ENCODE results near the gene CRTC1. TPM values are rescaled to one million over a fixed set of nuclear protein-coding genes. Genes with fewer than 3 reads are reported as not detected.
"Not testable (repeated sequence)": the region's sequence is repeated elsewhere in the genome, so short reads cannot be mapped to it uniquely, and the experiment has no call there.

The CRTC1 gene
- total RNA-seq, 1 donor from 2014 or later = 7.2 TPM

DNA sequence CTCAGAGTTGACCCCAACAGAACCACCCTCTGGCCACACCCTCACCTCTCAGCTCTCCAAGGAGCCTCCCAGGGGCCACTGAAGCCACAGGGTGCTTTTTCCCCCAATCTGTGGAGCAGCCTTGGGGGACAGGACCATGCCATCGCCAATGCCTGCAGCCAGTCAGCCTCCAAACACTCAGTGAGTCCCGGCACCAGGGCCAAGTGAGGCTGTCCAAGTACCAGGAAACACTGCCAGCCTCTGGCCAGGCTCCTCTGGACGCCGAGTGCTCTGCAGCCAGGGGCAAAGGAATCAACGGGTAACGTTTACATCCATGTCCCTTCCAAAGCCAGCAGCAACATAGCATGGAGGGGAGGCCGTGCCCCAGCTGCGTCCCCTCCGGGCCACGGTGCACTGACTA is 117.2 kb downstream of the CRTC1 start:
- peaks cover 9% of the 10 kb centered on the region for H3K27me3 Mint-ChIP-seq
- no peaks in the 10 kb centered on the region for H3K36me3 Mint-ChIP-seq (ENCODE audit: low read depth)
- DNase-seq = no peak
- intact Hi-C loops (cut with micrococcal nuclease) = no loop called here
- H3K4me1 Mint-ChIP-seq = no peaks in the 10 kb centered on the region
- H3K9me3 Mint-ChIP-seq = no peaks in the 10 kb centered on the region
- H3K27ac Mint-ChIP-seq = no peak overlapping the region
- no peak overlapping the region for H3K4me3 Mint-ChIP-seq

DNA sequence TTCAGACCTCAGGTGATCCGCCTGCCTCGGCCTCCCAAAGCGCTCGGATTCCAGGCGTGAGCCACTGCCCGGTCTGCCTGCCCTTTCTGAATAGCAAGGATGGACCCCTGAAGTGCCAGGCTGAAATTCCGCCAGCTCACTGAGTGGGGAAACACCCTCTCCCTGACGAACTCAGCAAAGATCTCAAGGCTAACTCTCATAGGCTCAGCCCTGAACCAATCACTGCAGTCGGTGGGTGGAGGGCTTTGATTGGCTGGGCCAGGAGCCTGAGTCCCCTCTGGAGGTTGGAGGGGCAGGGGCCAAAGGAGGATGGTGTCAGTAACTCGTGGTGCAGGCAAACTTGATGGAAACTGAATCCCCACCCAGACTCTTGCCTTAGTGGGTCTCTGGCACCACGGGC is 118.9 kb downstream of the CRTC1 start:
- DNase-seq = no peak
- H3K36me3 Mint-ChIP-seq (ENCODE audit: low read depth) = no peaks in the 10 kb centered on the region
- H3K27ac Mint-ChIP-seq = no peak overlapping the region
- H3K27me3 Mint-ChIP-seq = peaks cover 2% of the 10 kb centered on the region
- intact Hi-C loops (cut with micrococcal nuclease) = no loop called here
- H3K4me3 Mint-ChIP-seq = no peak overlapping the region
- H3K4me1 Mint-ChIP-seq = no peaks in the 10 kb centered on the region
- H3K9me3 Mint-ChIP-seq = no peaks in the 10 kb centered on the region

DNA sequence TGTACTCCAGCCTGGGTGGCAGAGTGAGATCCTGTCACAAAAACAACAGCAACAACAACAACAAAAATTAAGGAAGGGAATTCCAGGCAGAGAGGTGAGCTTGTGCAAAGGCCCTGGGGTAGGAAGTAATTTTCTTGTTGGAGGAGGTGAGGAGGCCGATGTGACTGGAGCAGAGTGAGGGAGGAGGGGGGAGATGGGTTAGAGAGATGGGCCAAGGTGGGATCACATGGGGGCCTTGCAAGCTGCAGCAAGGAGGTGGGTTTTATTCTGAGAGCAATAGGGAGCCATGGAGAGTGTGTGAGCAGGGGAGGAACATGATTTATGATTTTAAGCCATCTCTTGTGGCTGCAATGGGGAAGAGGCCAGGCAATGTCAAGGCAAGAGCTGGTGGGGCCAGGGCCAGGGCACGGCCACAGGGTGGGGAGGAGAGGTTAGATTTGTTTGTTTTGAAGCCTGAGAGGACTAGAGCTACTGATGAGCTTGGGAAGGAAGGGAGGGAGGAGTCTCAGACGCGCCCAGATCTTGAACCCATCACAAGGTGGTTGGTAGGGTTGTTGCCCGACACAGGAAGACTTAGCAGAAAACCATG is 120.2 kb downstream of the CRTC1 start:
- Mint-ChIP-seq H3K4me3 (no peak overlapping the region), H3K27ac (no peak overlapping the region), H3K4me1 (no peaks in the 10 kb centered on the region), H3K27me3 (no peaks in the 10 kb centered on the region), H3K36me3 (ENCODE audit: low read depth) (no peaks in the 10 kb centered on the region), H3K9me3 (no peaks in the 10 kb centered on the region)
- intact Hi-C loops (cut with micrococcal nuclease) = no loop called here
- no peak for DNase-seq

DNA sequence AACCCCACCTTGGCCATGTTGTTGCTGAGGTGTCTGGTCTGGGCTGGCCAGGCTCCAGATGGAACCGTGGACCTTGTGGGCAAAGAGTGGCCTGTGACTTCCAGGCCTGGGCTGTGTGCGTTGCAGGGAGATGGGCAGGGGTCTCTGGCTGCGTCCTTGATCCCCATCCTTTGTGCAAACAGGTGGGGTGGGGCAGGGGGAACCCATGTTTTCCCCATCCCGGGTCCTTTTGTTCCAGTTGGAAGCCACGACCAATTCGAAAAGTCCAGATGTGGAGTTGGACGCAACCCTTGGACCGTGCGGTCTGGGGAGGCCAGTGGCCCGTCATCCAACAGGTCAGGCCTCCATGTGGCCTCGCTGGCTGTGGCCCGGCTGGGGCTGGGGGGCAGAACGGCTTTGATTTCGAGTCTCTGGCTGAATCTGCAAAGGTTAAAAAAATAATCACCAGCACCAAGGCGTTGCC is 120.7 kb downstream of the CRTC1 start:
- Mint-ChIP-seq H3K4me1 (no peaks in the 10 kb centered on the region), H3K4me3 (no peak overlapping the region), H3K9me3 (no peaks in the 10 kb centered on the region), H3K36me3 (ENCODE audit: low read depth) (no peaks in the 10 kb centered on the region), H3K27ac (no peak overlapping the region), H3K27me3 (no peaks in the 10 kb centered on the region)
- intact Hi-C loops (cut with micrococcal nuclease) = no loop called here
- DNase-seq = no peak

DNA sequence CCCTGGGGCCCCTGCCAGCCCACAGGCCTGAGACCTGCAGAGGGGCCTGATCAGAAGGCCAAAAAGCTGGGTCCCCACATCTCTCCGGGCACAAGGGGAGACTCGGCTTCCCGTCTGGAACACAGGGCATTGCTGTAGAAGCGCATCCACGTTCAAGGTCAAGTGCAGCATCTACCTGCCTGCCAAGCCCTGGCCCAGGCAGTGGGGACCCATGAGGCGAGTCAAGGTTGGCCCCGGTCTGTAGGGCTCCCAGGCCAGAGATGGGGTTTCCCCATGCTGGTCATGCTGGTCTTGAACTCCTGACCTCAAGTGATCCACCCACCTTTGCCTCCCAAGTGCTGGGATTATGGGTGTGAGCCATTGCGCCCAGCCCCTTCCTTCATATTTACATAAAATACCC is 121.2 kb downstream of the CRTC1 start:
- no peak overlapping the region for H3K4me3 Mint-ChIP-seq
- no peak overlapping the region for H3K27ac Mint-ChIP-seq
- peaks cover 3% of the 10 kb centered on the region for H3K27me3 Mint-ChIP-seq
- intact Hi-C loops (cut with micrococcal nuclease) = no loop called here
- no peak for DNase-seq
- H3K9me3 Mint-ChIP-seq = no peaks in the 10 kb centered on the region
- H3K4me1 Mint-ChIP-seq = peaks cover 2% of the 10 kb centered on the region
- no peaks in the 10 kb centered on the region for H3K36me3 Mint-ChIP-seq (ENCODE audit: low read depth)

DNA sequence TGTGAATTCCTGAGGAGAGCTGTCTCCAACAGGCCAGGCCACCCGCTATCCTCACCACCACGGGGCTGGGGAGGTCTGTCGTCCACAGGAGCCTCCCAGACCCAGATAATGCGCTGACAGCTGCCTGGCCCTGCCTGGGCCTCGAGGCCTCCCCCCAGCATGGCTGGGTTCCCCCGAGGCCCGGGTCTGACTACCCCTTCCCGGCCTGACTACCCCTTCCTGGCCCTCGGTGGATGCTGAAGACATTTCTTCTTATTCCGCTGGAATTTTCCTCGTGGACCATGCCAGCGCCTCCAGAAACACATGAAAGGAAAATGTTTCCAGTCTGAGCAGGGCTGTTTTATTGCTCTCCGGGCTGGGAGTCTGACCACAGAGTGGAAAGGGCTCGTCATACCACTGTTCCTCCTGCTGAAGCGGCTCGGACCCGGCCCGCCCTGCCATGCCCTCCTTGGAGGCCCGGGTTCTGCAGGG is 124.4 kb downstream of the CRTC1 start:
- intact Hi-C loops (cut with micrococcal nuclease) = no loop called here
- Mint-ChIP-seq H3K36me3 (ENCODE audit: low read depth) (no peaks in the 10 kb centered on the region), H3K9me3 (no peaks in the 10 kb centered on the region)

DNA sequence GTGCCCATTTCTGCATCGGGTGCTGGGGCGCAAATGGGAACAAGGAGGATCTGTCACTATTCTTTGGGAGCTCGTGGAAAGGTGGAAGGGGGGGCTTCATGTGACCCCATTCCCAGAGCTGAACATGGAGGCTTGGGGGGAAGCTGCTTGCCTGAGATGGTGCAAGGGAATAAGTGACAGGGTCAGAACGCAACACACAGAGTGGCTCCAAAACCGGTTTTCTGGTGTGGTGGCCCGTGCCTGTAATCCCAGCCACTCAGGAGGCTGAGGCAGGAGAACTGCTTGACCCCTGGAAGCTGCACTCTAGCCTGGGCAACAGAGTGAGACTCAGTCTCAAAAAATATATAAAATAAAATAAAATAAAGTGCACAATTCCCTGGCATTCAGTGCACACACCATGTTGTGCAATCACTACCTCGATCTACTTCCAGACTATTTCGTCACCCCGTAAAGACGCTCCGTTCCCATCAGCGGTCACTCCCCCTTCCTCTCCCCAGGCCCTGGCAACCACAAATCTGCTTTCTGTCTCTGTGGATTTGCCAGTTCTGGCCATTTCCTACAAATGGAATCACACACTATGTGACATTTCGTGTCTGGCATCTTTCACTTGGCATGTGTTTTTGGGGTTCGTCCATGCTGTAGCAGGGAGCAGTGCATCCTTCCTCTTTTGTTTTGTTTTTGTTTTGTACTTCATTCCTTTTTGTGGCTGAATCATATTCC is 125.8 kb downstream of the CRTC1 start:
- H3K4me1 Mint-ChIP-seq = peaks cover 2% of the 10 kb centered on the region
- intact Hi-C loops (cut with micrococcal nuclease) = no loop called here
- no peak overlapping the region for H3K27ac Mint-ChIP-seq
- no peak for DNase-seq
- H3K36me3 Mint-ChIP-seq (ENCODE audit: low read depth) = no peaks in the 10 kb centered on the region
- H3K27me3 Mint-ChIP-seq = peaks cover 6% of the 10 kb centered on the region
- H3K9me3 Mint-ChIP-seq = no peaks in the 10 kb centered on the region
- no peak overlapping the region for H3K4me3 Mint-ChIP-seq

More for the DNA sequence above, 124.4 kb downstream of the CRTC1 start:
- Mint-ChIP-seq H3K27me3 (peaks cover 3% of the 10 kb centered on the region), H3K4me3 (no peak overlapping the region), H3K4me1 (peaks cover 2% of the 10 kb centered on the region), H3K27ac (no peak overlapping the region)
- DNase-seq = no peak

DNA sequence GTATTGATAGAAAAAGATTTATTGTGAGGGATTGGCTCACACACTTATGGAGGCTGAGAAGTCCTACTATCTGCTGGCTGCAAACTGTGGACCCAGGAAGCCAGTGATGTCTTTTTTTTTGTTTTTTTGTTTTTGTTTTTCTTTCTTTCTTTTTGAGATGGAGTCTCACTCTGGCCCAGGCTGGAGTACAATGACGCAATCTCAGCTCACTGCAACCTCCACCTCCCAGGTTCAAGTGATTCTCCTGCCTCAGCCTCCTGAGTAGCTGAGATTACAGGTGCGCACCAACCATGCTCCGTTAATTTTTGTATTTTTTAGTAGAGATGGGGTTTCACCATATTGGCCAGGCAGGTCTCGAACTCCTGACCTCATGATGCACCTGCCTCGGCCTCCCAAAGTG is 128.2 kb downstream of the CRTC1 start:
- H3K27me3 Mint-ChIP-seq; H3K27ac Mint-ChIP-seq; H3K9me3 Mint-ChIP-seq; H3K36me3 Mint-ChIP-seq (ENCODE audit: low read depth); H3K4me1 Mint-ChIP-seq; DNase-seq; intact Hi-C loops (cut with micrococcal nuclease); H3K4me3 Mint-ChIP-seq: not testable (repeated sequence)

DNA sequence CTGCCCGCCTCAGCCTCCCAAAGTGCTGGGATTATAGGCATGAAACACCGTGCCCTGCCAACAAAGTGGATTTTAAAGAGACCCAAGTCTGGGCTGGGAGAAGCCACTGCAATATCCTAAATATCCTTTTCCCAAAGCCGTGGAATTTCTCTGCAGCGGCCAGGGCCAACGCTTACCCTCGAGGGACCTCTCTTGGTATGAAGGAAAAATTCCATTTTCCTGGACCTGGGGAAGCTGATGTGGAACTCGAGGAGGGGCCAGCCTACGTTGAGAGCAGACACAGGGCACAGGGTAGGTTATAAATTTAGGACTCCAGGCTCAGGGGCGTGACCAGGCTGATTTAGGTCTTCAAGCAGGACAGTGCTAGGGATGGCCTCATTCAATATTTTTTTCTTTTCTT is 130.6 kb downstream of the CRTC1 start:
- H3K36me3 Mint-ChIP-seq (ENCODE audit: low read depth) = no peaks in the 10 kb centered on the region
- peaks cover 6% of the 10 kb centered on the region for H3K27me3 Mint-ChIP-seq
- no peaks in the 10 kb centered on the region for H3K9me3 Mint-ChIP-seq
- no peak for DNase-seq
- H3K27ac Mint-ChIP-seq = no peak overlapping the region
- intact Hi-C loops (cut with micrococcal nuclease) = no loop called here
- peaks cover 2% of the 10 kb centered on the region for H3K4me1 Mint-ChIP-seq
- no peak overlapping the region for H3K4me3 Mint-ChIP-seq

DNA sequence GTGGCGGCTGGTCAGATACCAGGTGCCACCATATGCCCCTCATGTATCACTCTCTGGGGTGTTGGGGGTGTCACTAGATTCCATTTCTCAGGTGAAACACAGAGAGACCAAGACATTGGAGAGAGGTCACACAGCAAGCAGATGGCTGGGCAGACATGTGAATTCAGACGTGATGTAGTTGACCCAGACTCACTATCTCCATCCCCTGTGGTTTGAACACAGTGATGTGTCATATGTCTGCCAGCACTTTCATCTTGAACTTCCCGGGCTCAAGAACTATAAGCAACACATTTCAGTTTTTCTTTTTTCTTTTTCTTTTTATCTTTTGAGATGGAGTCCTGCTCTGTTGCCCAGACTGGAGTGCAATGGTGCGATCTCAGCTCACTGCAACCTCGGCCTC is 132.2 kb downstream of the CRTC1 start:
- H3K27me3 Mint-ChIP-seq = peaks cover 3% of the 10 kb centered on the region
- H3K9me3 Mint-ChIP-seq = no peaks in the 10 kb centered on the region
- no peak for DNase-seq
- intact Hi-C loops (cut with micrococcal nuclease) = no loop called here
- no peak overlapping the region for H3K27ac Mint-ChIP-seq
- H3K4me3 Mint-ChIP-seq = no peak overlapping the region
- H3K4me1 Mint-ChIP-seq = no peaks in the 10 kb centered on the region
- no peaks in the 10 kb centered on the region for H3K36me3 Mint-ChIP-seq (ENCODE audit: low read depth)

DNA sequence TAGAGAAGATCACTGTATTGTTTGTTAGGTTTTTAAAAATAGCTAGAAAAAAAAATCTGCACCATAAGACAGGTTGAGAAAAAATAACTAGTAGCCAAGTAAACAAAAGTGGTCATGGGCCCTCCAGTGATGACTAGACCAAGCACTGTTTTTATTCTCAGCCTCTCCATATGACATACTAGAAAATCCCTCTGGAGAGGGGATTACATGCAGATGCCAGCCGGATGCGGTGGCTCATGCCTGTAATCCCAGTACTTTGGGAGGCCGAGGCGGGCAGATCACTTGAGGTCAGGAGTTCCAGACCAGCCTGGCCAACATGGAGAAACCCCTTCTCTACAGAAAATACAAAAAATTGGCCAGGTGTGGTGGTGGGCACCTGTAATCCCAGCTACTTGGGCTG is 133.2 kb downstream of the CRTC1 start:
- H3K4me1 Mint-ChIP-seq; intact Hi-C loops (cut with micrococcal nuclease); H3K9me3 Mint-ChIP-seq; H3K36me3 Mint-ChIP-seq (ENCODE audit: low read depth); H3K27me3 Mint-ChIP-seq; DNase-seq; H3K4me3 Mint-ChIP-seq; H3K27ac Mint-ChIP-seq: not testable (repeated sequence)

DNA sequence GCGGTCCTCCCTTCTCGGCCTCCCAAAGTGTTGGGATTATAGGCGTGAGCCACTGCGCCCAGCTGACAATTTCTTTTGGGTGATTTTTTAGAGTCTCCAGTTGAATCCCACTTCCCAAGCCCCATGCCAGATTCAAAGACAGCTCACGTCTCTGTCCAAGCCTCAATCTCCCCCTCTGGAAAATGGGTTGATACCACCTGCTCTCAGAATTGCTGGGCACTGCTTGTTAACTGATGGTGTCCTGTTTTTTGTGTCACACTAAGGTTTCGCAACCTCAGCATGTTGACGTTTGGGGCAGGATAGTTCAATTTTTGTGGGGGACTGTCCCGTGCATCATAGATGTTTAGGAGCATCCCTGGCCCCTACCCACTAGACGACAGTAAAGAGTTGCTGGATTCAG is 134.1 kb downstream of the CRTC1 start:
- no peak for DNase-seq
- intact Hi-C loops (cut with micrococcal nuclease) = no loop called here
- Mint-ChIP-seq H3K9me3 (no peaks in the 10 kb centered on the region), H3K27ac (no peak overlapping the region), H3K4me1 (no peaks in the 10 kb centered on the region), H3K4me3 (no peak overlapping the region), H3K27me3 (peaks cover 3% of the 10 kb centered on the region), H3K36me3 (ENCODE audit: low read depth) (no peaks in the 10 kb centered on the region)

DNA sequence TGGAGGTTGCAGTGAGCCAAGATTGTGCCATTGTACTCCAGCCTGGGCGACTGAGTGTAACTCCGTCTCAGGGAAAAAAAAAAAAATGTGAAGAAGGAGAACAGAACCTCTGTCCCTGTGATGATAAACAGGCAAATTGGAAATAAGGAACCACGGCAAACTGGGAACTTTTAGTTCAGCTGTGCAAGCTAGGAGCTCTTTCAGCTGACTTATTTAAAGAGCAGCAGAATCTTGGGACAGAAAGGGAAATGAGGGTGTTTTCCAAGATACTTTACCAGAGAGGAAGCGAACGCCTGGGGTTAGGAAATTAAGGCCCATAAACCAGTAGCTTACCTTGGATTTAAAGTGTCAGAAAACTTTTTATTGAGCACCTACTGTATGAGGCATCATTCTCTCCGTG is 145.3 kb downstream of the CRTC1 start:
- intact Hi-C loops (cut with micrococcal nuclease) = no loop called here
- Mint-ChIP-seq H3K4me1 (peaks cover 9% of the 10 kb centered on the region), H3K9me3 (peaks cover 4% of the 10 kb centered on the region), H3K27ac (no peak overlapping the region), H3K36me3 (ENCODE audit: low read depth) (peaks cover 10% of the 10 kb centered on the region), H3K27me3 (peaks cover 19% of the 10 kb centered on the region), H3K4me3 (no peak overlapping the region)
- DNase-seq = no peak

DNA sequence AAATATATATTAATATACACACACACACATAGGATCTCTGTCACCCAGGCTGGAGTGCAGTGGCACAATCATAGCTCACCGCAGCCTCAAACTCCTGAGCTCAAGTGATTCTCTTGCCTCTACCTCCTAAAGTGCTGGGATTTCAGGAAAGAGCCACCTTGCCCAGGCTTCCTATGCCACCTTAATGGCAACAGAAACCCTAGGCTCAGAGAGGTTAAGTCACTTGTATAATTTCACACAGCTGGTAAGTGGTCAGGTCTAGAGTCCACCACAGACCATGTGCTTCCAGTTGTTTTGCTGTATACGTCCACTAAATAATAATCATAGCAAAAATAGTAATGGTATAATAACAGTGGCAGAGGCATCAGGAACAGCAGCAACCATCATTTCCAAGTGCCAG is 147.0 kb downstream of the CRTC1 start:
- peak overlapping the region; percentile 81 for H3K4me3 Mint-ChIP-seq

More for the DNA sequence above, 147.0 kb downstream of the CRTC1 start:
- Mint-ChIP-seq H3K36me3 (ENCODE audit: low read depth) (peaks cover 25% of the 10 kb centered on the region), H3K27me3 (peaks cover 15% of the 10 kb centered on the region), H3K27ac (no peak overlapping the region), H3K4me1 (peaks cover 25% of the 10 kb centered on the region), H3K9me3 (peaks cover 4% of the 10 kb centered on the region)
- no peak for DNase-seq
- intact Hi-C loops (cut with micrococcal nuclease) = loop anchor here (5.0 kb wide), 1 partner anchor 202 kb away; the partner anchor contains the start of genes ARMC6 and SUGP2
